NCI-H446 treated with DMSO at 0.1 percent for 48 hours (cell line): Measurements from ENCODE around the gene MCF2L.
"Not testable (repeated sequence)": the region's sequence is repeated elsewhere in the genome, so short reads cannot be mapped to it uniquely, and the experiment has no call there.

Experiments
- DNase-seq: peaks from one replicate; lab custom pipeline; 2025; lab: John Stamatoyannopoulos, UW

The MCF2L gene

DNA sequence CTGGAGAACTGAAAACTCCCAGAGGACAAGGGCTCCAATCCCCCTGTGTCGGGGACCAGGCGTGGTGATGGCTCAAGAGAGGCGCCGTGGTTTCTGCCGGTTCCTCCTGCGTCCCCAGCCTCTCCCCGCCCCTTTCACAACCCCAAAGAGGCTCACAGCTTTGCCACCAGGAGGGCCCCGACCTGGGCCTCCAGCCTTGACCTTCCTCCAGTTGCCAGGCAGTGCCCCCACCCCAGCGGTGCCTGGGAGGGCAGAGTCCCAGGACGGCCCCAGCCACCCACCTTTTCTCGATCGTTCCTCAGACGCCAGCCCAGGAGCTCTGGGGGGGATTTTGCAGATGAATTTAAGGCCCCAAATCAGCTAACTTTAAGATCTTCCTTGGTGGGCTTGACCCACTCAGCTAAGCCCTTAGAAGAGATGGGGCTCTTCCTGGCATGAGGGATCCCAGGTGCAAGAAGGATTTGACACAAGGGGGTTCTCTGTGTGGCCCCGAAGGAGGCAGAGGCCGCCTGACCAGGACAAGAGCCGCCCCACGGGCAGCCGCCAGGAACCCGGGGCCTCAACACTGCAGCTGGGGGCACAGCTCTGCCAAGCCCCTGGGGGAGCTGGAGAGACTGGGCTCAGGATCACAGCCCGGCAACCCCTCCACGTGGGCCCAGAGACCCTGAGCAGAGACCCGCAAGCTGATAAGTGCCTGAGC is 47.0 kb downstream of the MCF2L start:
- DNase-seq = no peak

DNA sequence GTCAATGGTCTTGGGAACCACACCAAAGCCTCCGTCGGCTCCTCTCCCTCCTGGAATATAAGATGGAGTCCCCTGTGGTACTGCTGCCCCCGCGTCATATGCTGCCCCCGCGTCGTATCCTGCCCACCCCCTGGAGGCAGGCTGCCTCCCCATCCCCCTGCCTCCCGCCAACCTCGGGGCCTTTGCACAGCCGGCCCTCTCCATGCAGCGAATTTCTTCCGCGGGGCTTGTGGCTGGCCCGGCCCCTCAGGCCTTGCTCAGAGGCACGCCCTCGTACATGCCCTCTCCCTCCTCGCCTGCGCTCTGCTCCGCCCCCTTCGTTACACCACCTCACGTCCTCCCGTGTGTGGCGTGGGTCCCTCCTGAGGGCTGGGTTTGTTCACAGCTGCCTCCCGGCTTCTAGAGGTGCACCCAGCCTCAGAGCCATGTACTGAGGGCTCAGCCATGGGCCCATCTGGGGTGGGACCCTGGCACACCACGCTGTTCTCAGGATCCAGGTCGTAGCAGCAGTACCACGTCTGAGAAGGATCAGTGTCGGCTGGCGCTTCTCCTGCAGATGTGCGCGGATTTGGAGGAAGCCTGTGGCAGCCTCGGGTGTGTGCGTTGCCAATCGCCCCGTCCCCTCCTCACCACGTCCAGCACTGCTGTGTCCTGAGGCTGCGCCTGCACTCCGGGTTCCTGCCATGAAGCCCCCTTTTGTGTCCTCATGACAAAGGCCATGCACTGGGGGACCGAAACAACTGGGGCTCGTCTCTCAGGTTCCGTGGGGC is 47.7 kb downstream of the MCF2L start:
- no peak for DNase-seq

DNA sequence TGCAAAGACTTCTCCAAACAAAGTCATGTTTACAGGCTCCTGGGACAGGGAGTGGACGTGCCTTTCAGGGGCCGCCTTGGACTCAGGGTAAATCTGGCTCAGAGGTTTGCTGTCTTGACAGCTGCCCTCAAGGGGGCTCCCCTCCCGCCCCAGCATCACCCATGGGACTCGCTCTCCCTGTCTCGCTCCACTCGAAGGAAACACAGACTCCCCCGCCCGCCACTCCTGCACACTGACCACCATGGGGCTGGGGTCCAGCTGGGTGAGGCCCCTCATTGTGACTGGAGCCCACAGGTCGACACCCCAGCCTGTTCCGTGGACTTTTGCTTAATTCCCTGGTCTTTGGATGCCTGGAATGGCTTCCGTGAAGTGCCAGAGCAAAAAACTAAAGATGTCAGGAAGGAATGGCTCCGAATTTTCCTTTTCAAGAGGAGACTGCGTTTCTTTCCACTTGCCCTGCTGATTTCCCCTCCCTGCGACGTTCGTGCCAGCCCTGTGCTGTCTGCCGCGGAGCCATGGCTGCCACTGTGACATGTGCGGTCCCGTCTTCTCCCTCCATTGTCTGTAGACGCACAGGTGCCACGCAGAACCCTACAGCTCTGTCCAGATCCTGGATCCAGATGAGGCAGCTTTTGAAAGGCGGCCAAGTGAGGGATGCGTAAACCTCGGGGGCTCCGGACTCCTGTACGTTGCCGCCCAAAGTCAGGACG is 48.6 kb downstream of the MCF2L start:
- no peak for DNase-seq

DNA sequence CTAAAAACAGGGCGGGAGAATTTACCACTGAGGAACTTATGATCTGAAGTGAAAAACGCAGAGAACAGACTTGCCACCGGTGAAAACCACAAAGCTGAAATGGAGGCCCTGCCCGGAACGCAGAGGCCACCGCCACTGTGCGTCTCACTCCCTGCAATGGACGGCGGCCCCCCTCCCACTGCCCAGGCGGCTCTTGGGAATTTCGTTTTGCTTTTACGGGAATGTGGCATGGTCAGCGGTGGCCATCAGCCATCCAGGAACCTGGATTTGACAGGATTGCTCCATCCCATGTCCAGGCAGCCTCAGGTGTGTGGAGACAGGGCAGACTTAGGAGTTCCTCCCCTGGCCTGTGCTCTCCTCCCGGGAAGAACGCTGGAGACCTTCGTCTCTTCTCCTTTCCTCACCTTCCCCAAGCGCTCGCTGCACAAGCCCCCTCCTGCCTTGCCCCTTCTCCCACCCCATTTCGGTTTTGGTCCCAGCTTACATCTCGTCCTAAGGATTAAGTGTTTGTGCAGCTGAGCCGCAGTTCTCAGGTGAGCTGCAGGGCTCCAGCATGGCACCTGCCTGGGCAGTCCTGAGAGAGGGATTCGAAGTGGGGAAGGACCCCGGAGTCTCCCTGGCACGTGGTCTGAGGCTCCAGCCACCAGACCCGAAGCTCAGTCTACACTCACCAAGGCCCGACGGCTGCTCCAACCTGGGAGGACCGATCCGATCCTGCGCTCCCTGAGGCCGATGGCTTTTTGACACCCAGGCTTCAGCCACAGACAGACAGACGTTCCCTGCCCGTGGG is 49.9 kb downstream of the MCF2L start:
- no peak for DNase-seq

DNA sequence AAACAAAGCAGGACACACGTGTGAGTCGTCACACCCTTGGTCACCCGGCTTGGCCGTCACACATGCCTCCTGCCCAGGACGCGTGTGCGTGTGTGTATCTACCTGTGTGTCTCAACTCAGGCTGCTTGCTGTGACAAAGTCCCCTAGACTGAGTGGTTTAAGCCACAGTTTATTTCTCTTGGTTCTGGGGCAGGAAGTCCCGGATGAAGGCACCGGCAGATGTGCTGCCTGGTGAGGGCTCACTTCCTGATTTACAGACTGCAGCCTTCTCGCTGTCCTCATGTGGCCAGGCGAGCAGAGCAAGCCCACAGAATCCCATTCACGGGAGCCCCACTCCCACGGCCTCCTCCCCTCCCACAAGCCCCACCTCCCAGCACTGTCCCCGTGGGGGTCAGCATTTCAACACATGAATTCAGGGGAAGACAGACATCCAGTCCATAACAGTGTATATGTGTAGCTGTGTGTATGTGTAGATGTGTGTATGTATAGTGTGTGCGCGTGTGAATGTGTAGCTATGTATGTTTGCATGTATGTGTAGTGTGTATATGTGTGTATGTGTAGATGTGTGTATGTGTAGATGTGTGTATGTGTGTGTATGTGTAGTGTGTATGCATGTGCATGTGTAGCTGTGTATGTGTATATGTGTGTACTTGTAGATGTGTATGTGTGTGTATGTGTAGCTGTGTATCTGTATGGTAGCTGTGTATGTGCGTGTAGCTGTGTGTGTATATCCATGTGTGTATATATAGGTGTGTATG is 51.5 kb downstream of the MCF2L start:
- DNase-seq = no peak

- DNase-seq = no peak
Observed at GRCh38 chr13:113021391-113021790, 52.4 kb downstream of the MCF2L start.

DNA sequence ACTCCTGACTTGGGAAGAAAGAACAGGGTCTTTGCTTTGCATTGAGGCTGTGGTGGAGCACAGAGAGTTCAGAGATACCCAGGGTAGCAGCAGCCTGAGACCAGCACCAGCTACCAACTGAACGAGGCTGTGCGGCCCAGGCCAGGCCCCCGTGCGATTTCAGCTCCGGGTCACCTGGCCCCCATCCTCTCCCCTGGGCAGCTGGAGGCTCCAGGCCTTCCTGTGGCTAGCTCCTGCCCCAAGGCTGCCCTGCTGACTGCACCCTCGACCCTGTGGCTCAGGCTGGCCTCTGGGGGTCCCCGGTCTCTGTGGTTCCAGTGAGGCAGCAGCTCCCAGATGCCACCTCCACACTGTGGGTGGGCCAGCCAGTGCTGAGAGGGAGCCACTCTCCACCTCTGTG is 52.8 kb downstream of the MCF2L start:
- no peak for DNase-seq

DNA sequence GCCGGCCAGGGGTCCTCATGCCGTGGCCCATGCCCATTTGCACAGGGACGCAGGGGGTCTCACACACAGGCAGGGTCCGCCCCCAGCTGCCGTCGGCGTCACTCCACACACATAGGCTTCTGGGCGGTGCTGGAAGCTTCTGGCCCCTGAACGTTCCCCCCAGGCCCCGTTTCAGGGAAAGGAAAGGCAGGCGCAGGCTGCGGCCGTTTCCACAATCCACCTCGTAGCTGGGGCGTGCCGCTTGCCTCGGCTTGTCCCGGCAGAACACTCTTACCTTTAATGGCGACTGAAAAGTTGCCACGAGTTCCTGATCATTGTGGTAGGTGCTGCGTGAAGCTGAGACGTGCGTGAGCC is 53.4 kb downstream of the MCF2L start:
- no peak for DNase-seq

- DNase-seq = no peak
Observed at GRCh38 chr13:113022745-113023574, 53.9 kb downstream of the MCF2L start.

GRCh38 chr13:113023694-113024430 is 54.8 kb downstream of the MCF2L start:
- no peak for DNase-seq

DNA sequence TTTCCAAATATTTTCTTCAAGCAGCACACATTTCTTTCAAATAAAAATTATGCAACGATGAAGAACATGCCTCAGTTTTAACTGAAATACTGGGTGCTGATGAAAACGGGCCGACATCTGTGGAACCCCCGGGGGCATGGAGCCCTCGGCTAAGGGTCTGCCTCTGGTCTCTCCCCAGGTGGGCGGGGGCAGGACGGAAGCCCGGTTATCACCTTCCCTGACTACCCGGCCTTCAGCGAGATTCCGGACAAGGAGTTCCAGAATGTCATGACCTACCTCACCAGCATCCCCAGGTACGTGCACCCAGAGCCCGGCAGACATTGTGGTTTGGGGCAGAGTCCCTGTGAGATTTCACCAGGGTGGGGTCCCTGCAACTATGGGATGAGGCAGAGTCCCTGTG is 55.5 kb downstream of the MCF2L start:
- no peak for DNase-seq

GRCh38 chr13:113026391-113026910 is 57.4 kb downstream of the MCF2L start:
- no peak for DNase-seq

GRCh38 chr13:113027095-113027494 is 58.1 kb downstream of the MCF2L start:
- DNase-seq = no peak

DNA sequence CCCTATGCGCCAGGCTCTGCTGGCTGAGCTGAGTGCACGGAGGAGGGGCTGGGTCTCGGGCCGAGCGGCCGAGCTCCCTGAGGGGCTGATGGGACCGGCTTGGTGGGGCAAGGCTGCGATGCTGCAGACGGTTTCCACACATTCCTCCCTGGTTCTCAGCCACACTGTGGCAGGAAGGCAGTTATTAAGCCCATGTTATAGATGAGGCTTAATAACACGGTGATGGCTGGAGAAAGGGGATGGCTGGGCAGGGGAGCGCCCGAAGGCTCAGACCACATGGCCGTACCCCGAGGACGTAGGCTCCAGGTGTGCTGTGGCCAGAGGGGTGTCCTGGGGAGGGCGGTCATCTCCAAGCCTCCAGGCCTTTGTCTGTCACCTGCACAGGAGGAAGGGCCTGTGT is 58.6 kb downstream of the MCF2L start:
- DNase-seq = no peak

- DNase-seq = no peak
Observed at GRCh38 chr13:113028336-113029060, 59.5 kb downstream of the MCF2L start.

GRCh38 chr13:113029061-113029445 is 60.0 kb downstream of the MCF2L start:
- DNase-seq = no peak

DNA sequence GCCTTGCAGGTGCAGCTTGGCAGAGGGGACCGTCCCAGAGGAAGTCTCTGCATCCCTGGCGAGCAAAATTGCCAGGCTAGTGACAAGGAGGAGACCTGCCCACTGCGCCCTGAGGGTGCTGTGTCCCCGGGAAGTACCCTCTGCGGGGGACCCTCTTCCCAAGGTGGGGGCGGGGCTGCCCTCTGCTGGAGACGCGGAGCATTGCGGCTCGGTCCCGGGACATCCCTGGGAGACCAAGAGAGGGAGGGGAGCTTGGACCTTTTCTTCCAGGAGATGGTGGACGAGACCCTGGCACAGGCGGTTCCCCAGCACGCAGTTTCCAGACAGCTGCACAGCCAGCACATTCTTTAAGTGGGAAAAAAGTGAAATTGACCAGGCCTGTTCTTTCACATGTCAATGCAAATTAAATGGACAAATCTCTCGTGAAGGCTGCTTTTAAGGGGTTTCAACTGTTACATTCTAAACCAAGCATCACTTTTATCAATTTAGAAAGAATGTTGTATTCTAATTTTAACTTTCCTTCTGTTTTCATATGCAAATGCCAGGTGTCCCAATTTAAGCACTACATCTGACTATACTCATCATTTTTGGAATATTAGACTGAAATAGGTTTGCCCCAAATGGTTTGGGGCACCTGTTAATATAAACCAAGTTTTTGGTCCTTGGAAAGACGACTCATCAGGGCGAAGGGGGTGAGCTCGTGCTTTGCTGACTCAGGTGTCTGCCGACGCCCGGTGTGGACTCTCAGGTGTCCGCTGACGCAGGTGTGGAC is 60.7 kb downstream of the MCF2L start:
- no peak for DNase-seq

- not testable (repeated sequence) for DNase-seq
Observed at GRCh38 chr13:113030259-113030640, 61.2 kb downstream of the MCF2L start.
